ENCODE measurements around the gene PTPRK.
"Not testable (repeated sequence)": the region's sequence is repeated elsewhere in the genome, so short reads cannot be mapped to it uniquely, and the experiment has no call there.

PTPRK gene

GRCh38 chr6:128487746-128488145 is 32.7 kb downstream of the PTPRK start:
- no peak for DNase-seq

GRCh38 chr6:128487055-128487454 is 33.3 kb downstream of the PTPRK start:
- DNase-seq: no peak

- DNase-seq: not testable (repeated sequence)
Measured at GRCh38 chr6:128486580-128486979, 33.8 kb downstream of the PTPRK start.

- no peak for DNase-seq
Measured at GRCh38 chr6:128483472-128484135, 36.8 kb downstream of the PTPRK start.

GRCh38 chr6:128482642-128483041 is 37.8 kb downstream of the PTPRK start:
- no peak for DNase-seq

- DNase-seq: no peak
Measured at GRCh38 chr6:128479991-128480390, 40.4 kb downstream of the PTPRK start.

GRCh38 chr6:128479048-128479666 is 41.2 kb downstream of the PTPRK start:
- no peak for DNase-seq

GRCh38 chr6:128478230-128479047 is 42.0 kb downstream of the PTPRK start:
- DNase-seq: no peak

GRCh38 chr6:128474933-128475332 is 45.5 kb downstream of the PTPRK start:
- no peak for DNase-seq

GRCh38 chr6:128474481-128474880 is 45.9 kb downstream of the PTPRK start:
- no peak for DNase-seq

GRCh38 chr6:128471907-128472306 is 48.5 kb downstream of the PTPRK start:
- DNase-seq: no peak

- no peak for DNase-seq
Measured at GRCh38 chr6:128465368-128466343, 54.7 kb downstream of the PTPRK start.

GRCh38 chr6:128464790-128465189 is 55.6 kb downstream of the PTPRK start:
- no peak for DNase-seq

- DNase-seq: no peak
Measured at GRCh38 chr6:128463942-128464341, 56.5 kb downstream of the PTPRK start.

GRCh38 chr6:128461501-128461900 is 58.9 kb downstream of the PTPRK start:
- DNase-seq: no peak

GRCh38 chr6:128456510-128457230 is 63.7 kb downstream of the PTPRK start:
- DNase-seq: no peak

- no peak for DNase-seq
Measured at GRCh38 chr6:128455959-128456358, 64.4 kb downstream of the PTPRK start.

- no peak for DNase-seq
Measured at GRCh38 chr6:128452713-128453112, 67.7 kb downstream of the PTPRK start.

- DNase-seq: no peak
Measured at GRCh38 chr6:128446497-128446896, 73.9 kb downstream of the PTPRK start.

- no peak for DNase-seq
Measured at GRCh38 chr6:128443553-128443952, 76.8 kb downstream of the PTPRK start.

- DNase-seq: no peak
Measured at GRCh38 chr6:128439627-128440026, 80.8 kb downstream of the PTPRK start.

GRCh38 chr6:128438393-128438792 is 82.0 kb downstream of the PTPRK start:
- no peak for DNase-seq
